K562 (cell line): ENCODE data around the gene FAM117A. TPM values are rescaled to one million over a fixed set of nuclear protein-coding genes. Genes with fewer than 3 reads are reported as not detected.

Experiments used
- ATAC-seq: fragments of 200-7000 bp; cut with Tn5 transposase; 3 replicates; pipeline ENCODE4 v1.9.1; 2020; ENCODE audit warnings: moderate library complexity
- BruUV-seq: library from RNA; stranded (reverse); fragments of 400-500 nt; replicated peaks from 2 replicates; lab custom pipeline; 2021; lab: Mats Ljungman, UMichigan
- CTCF ChIA-PET: fragments of 300-600 bp; formaldehyde crosslinking; extraction: SDS; loops from one replicate; lab custom pipeline; 2021; ENCODE audit warnings: low intra/inter-chr PET ratio; lab: Yijun Ruan, JAX
- POLR2A ChIA-PET: fragments of 300-600, 350-650 bp; sonication (Branson Sonifier 250); formaldehyde crosslinking; extraction: SDS; loops from one replicate; lab custom pipeline; 2021; ENCODE audit warnings: antibody characterized with exemption, inconsistent platforms; lab: Yijun Ruan, JAX
- DNase-seq, 4 experiments: peaks; one replicate each; pipeline versions ENCODE4 v3.0.0 to v3.0.0-alpha.2; 2011 to 2018; ENCODE audit warnings: low spot score in 3 of 4, mixed read lengths in 3 of 4; ENCODE audit errors: extremely low read depth in 1 of 4
- FAIRE-seq: peaks from 2 replicates; lab custom pipeline; 2011; peaks lifted over from hg19 to GRCh38; lab: Jason Lieb, UNC
- H2AFZ ChIP-seq: 2 replicates; pipeline ENCODE4 v1.6.0; 2011; ENCODE audit warnings: low read depth, low read length, control low read depth, inconsistent platforms
- H3K27ac ChIP-seq: fragments of 200-600 bp; 3 replicates; pipeline ENCODE4 v1.8.0; 2011; ENCODE audit warnings: low read depth, mild to moderate bottlenecking, control low read depth, inconsistent platforms, low read length, moderate library complexity, mixed read lengths; ENCODE audit errors: extremely low read depth
- H3K27me3 ChIP-seq, 2 experiments: fragments of 300-600 bp in 1 of 2; 2 replicates in 1 of 2; 3 replicates in 1 of 2; pipeline versions ENCODE4 v1.6.0 to v1.8.0; 2011; ENCODE audit warnings: inconsistent platforms in 2 of 2, low read length in 2 of 2, mild to moderate bottlenecking in 1 of 2, mixed read lengths in 1 of 2, moderate library complexity in 1 of 2; ENCODE audit not compliant: control insufficient read depth in 2 of 2, insufficient read depth in 2 of 2
- H3K36me3 ChIP-seq: fragments of 300-600 bp; 3 replicates; pipeline ENCODE4 v1.8.0; 2011; ENCODE audit warnings: mild to moderate bottlenecking, low read length, inconsistent platforms; ENCODE audit not compliant: control insufficient read depth, insufficient read depth
- H3K4me1 ChIP-seq, 2 experiments: fragments of 200-600 bp in 1 of 2; replicated peaks in 1 of 2; 2 replicates in 1 of 2; 3 replicates in 1 of 2; pipeline versions ENCODE4 v1.5.1 to v1.8.0; 2011; ENCODE audit warnings: inconsistent platforms in 2 of 2, low read length in 2 of 2, mild to moderate bottlenecking in 1 of 2, mixed read lengths in 1 of 2, moderate library complexity in 1 of 2; ENCODE audit not compliant: control insufficient read depth in 2 of 2, insufficient read depth in 2 of 2
- H3K4me2 ChIP-seq: 2 replicates; pipeline ENCODE4 v1.6.1; 2011; ENCODE audit warnings: low read length, control low read depth, inconsistent platforms, mixed read lengths; ENCODE audit not compliant: insufficient read depth
- H3K4me3 ChIP-seq: fragments of 200-600 bp; sonication (generic), shearing (Covaris generic); 2 replicates; pipeline ENCODE4 v1.5.1; 2016; ENCODE audit warnings: control low read depth, inconsistent platforms
- H3K79me2 ChIP-seq: fragments of 200-600 bp; 3 replicates; pipeline ENCODE4 v1.8.0; 2011; ENCODE audit warnings: low read length, inconsistent platforms; ENCODE audit not compliant: control insufficient read depth, insufficient read depth
- H3K9ac ChIP-seq, 2 experiments: 2 replicates each; pipeline versions ENCODE4 v1.6.0 to v1.6.1; 2011; ENCODE audit warnings: low read depth in 2 of 2, low read length in 2 of 2, control low read depth in 1 of 2, inconsistent platforms in 1 of 2, mild to moderate bottlenecking in 1 of 2, mixed read lengths in 1 of 2; ENCODE audit not compliant: insufficient read depth in 1 of 2
- H3K9me1 ChIP-seq: one replicate; pipeline ENCODE4 v1.6.0; 2011; ENCODE audit warnings: inconsistent platforms, mild to moderate bottlenecking, low read length, moderate library complexity; ENCODE audit not compliant: control insufficient read depth, insufficient read depth
- H3K9me3 ChIP-seq: replicated peaks from 2 replicates; pipeline ENCODE4 v1.5.1; 2011; ENCODE audit warnings: low read depth, low read length, inconsistent platforms; ENCODE audit not compliant: control insufficient read depth, insufficient read depth
- H4K20me1 ChIP-seq: replicated peaks from 2 replicates; pipeline ENCODE4 v1.6.1; 2011; ENCODE audit warnings: low read length, inconsistent platforms, mixed read lengths; ENCODE audit not compliant: control insufficient read depth, insufficient read depth
- CEBPB ChIP-seq: fragments of 450-650 bp; IDR thresholded peaks from 2 replicates; pipeline ENCODE4 v1.6.1; 2016; ENCODE audit warnings: missing genetic modification characterization, missing compliant biosample characterization
- CEBPG ChIP-seq, 3 experiments: fragments of 200-800 bp in 1 of 3; sonication (Bioruptor generic) in 1 of 3; sonication (generic) in 1 of 3; formaldehyde crosslinking in 1 of 3; IDR thresholded peaks in 2 of 3; conservative IDR thresholded peaks in 1 of 3; 2 replicates each; pipeline versions ENCODE4 v1.6.1 to v1.8.0; 2016 to 2022; ENCODE audit warnings: missing compliant biosample characterization in 2 of 3, missing genetic modification characterization in 2 of 3, mild to moderate bottlenecking in 1 of 3, missing genetic modification reagents in 1 of 3
- DPF2 ChIP-seq: fragments of 450-650 bp; IDR thresholded peaks from 2 replicates; pipeline ENCODE4 v1.6.1; 2016
- ELF2 ChIP-seq: fragments of 250-450 bp; sonication (Bioruptor Pico); IDR thresholded peaks from 2 replicates; pipeline ENCODE4 v1.5.0; 2021; ENCODE audit warnings: mild to moderate bottlenecking
- EWSR1 ChIP-seq: fragments of 450-650 bp; IDR thresholded peaks from 2 replicates; pipeline ENCODE4 v1.6.1; 2018; ENCODE audit warnings: borderline replicate concordance, mild to moderate bottlenecking, low read depth, moderate library complexity; ENCODE audit not compliant: partially characterized antibody
- FOXP1 ChIP-seq: sonication (generic); formaldehyde crosslinking; IDR thresholded peaks from 2 replicates; pipeline ENCODE4 v1.8.0; 2022; ENCODE audit warnings: mild to moderate bottlenecking, missing genetic modification reagents
- L3MBTL2 ChIP-seq: fragments of 450-650 bp; IDR thresholded peaks from 2 replicates; pipeline ENCODE4 v1.6.1; 2016; ENCODE audit warnings: mild to moderate bottlenecking, moderate library complexity
- MCM3 ChIP-seq: fragments of 450-650 bp; IDR thresholded peaks from 2 replicates; pipeline ENCODE4 v1.6.1; 2016
- MEF2A ChIP-seq: IDR thresholded peaks from 2 replicates; pipeline ENCODE4 v1.6.1; 2011; ENCODE audit warnings: low read depth, mild to moderate bottlenecking, low read length, moderate library complexity; ENCODE audit not compliant: control insufficient read depth
- OTX1 ChIP-seq: fragments of 450-650 bp; formaldehyde crosslinking; IDR thresholded peaks from 2 replicates; pipeline ENCODE4 v1.4.0; 2022; ENCODE audit warnings: mild to moderate bottlenecking
- PCBP1 ChIP-seq: fragments of 200-400 bp; formaldehyde crosslinking; IDR thresholded peaks from 2 replicates; pipeline ENCODE4 v1.6.1; 2018; ENCODE audit warnings: mild to moderate bottlenecking, low read depth, low read length; ENCODE audit not compliant: poor library complexity, severe bottlenecking
- SIN3B ChIP-seq: fragments of 450-650 bp; IDR thresholded peaks from 2 replicates; pipeline ENCODE4 v1.6.1; 2017; ENCODE audit warnings: low read depth, mild to moderate bottlenecking, moderate library complexity
- SPI1 ChIP-seq: IDR thresholded peaks from 2 replicates; pipeline ENCODE4 v1.6.1; 2011; ENCODE audit warnings: low read depth, low read length, control low read depth, borderline replicate concordance
- WHSC1 ChIP-seq: IDR thresholded peaks from one replicate; pipeline ENCODE4 v1.6.1; 2012; ENCODE audit warnings: low read length, control low read depth, inconsistent platforms
- ZNF445 ChIP-seq: fragments of 250-450 bp; sonication (Bioruptor Pico); IDR thresholded peaks from 2 replicates; pipeline ENCODE4 v1.4.0; 2020; ENCODE audit warnings: low read depth, mild to moderate bottlenecking, moderate library complexity
- ZNF695 ChIP-seq: fragments of 450-650 bp; formaldehyde crosslinking; IDR thresholded peaks from 2 replicates; pipeline ENCODE4 v1.4.0; 2020; ENCODE audit warnings: mild to moderate bottlenecking, moderate library complexity
- WGBS: fragments of 100-300 bp; shearing (Covaris generic); methylation state at CpG from one replicate; pipeline ENCODE4 v1.1.6; 2016; ENCODE audit warnings: low coverage, mixed read lengths; ENCODE audit not compliant: insufficient coverage; ENCODE audit errors: missing lambda C conversion rate; 5-methylcytosine and 5-hydroxymethylcytosine counted together
- in situ Hi-C: fragments of 300-500 bp; cut with MboI; formaldehyde crosslinking; loops from 4 replicates; pipeline ENCODE4 v1.15.0; 2018; ENCODE audit warnings: inconsistent platforms, mixed read lengths
- intact Hi-C: fragments of 100-400 bp; cut with micrococcal nuclease; formaldehyde crosslinking; loops from 2 replicates; pipeline ENCODE4 v1.14.2; 2022
- polyA plus RNA-seq, 8 experiments: library from polyadenylated mRNA; depleted of rRNA in 4 of 8; stranded (reverse) in 5 of 8; unstranded in 3 of 8; fragments of >200 nt; fragmentation: Nextera tagmentation in 2 of 8; fragmentation: Illumina TruSeq in 1 of 8; extraction: Ambion mirVana in 2 of 8; extraction: Trizol in 1 of 8; gene quantifications; 2 replicates each; pipeline versions ENCODE4 v1.2.1 to v1.2.3, GENCODE V29; 2011 to 2014; ENCODE audit warnings: inconsistent platforms in 1 of 8, missing spikeins in 1 of 8
- total RNA-seq, 7 experiments: library from RNA; depleted of rRNA in 6 of 7; stranded (reverse); fragments of >200 nt in 6 of 7; fragmentation: Illumina TruSeq in 2 of 7; extraction: Trizol in 2 of 7; gene quantifications; 2 replicates each; pipeline versions ENCODE4 v1.2.1 to v1.2.3, GENCODE V29; 2011 to 2021; ENCODE audit warnings: low replicate concordance in 1 of 7
- TF ChIP-seq, protein P1 (sequence below), 2 experiments: fragments of 200-800 bp in 1 of 2; sonication (Bioruptor generic) in 1 of 2; sonication (generic) in 1 of 2; formaldehyde crosslinking in 1 of 2; IDR thresholded peaks in 1 of 2; conservative IDR thresholded peaks in 1 of 2; 2 replicates each; pipeline versions ENCODE4 v1.5.0 to v1.6.1; 2016 to 2020; ENCODE audit warnings: missing compliant biosample characterization in 1 of 2, missing genetic modification characterization in 1 of 2, missing genetic modification reagents in 1 of 2
- TF ChIP-seq, protein P2 (sequence below): fragments of 450-650 bp; formaldehyde crosslinking; IDR thresholded peaks from 2 replicates; pipeline ENCODE4 v1.4.0; 2020; ENCODE audit warnings: mild to moderate bottlenecking, moderate library complexity

The FAM117A gene
- total and polyA plus RNA-seq, 9 of the 15 experiments (the other 6 are each of a cell fraction or from before 2014, with no cell fraction given) = 3.1 to 79.7 (median 36.6) TPM

DNA sequence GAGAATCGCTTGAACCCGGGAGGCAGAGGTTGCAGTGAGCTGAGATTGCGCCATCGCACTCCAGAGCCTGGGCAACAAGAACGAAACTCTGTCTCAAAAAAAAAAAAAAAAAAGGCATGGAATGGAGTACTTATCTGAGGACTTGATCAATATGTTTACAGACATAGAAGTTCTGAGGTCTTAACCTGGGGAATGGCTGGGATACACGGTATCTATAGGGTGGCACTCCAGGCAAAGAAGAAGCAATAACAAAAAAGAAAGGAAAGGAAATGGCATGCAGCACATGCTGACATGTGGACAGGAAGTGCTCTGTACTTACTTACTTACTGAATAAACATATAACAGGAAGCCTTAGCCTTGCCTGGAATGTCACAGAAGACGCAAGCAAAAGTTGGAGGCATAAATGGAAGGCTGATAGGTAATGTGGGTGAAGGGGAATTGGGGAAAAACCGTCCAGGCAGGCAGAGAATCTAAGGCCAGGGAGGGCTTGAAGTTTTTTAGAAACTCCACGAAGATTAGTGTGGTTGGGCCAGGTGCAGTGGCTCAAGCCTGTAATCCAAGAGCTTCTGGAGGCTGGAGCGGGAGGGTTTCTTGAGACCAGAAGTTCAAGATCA lies 75.9 kb downstream of the FAM117A start:
- ChIA-PET POLR2A (interaction anchor here (1.0 to 2.0 kb wide), 4 partner anchors 8 to 18 kb away, joined by 3 to 6 read pairs (median 4); no protein-coding TSS in a partner anchor), CTCF (interaction anchor here (0.9 kb wide), 1 partner anchor 111 kb away, joined by 3 read pairs; no protein-coding TSS in a partner anchor)
- peaks cover 4 to 5% of the 10 kb centered on the region in 2 experiments; a peak in 1 of 5 replicates for H3K4me1 ChIP-seq
- H4K20me1 ChIP-seq = no peaks in the 10 kb centered on the region
- no peak overlapping the region for H3K27ac ChIP-seq
- no peak overlapping the region; the same call in 1 of the 2 replicates for H3K4me2 ChIP-seq
- H2AFZ ChIP-seq = peak overlapping the region; percentile 80
- H3K9ac ChIP-seq = no peak overlapping the region
- H3K36me3 ChIP-seq = no peaks in the 10 kb centered on the region
- no peaks in the 10 kb centered on the region for H3K9me1 ChIP-seq
- no peaks in the 10 kb centered on the region for H3K9me3 ChIP-seq
- in situ Hi-C loops (no loop called here), intact Hi-C loops (no loop called here)
- no peak for DNase-seq
- H3K79me2 ChIP-seq = no peaks in the 10 kb centered on the region
- ATAC-seq = peak; percentile 23; the same call in 1 of the 3 replicates
- no peak overlapping the region for H3K4me3 ChIP-seq
- peaks cover 0 to 10% of the 10 kb centered on the region in 2 experiments; a peak in 3 of 5 replicates for H3K27me3 ChIP-seq
- no peak for FAIRE-seq
- WGBS = 41% methylated on average over 7 of the region's 10 CpGs
- no TSS peak for BruUV-seq
- no peak for TF ChIP-seq FOXP1 (CRISPR knock-in tag)
- no peak for TF ChIP-seq PCBP1
- TF ChIP-seq WHSC1 = no peak
- no peak for TF ChIP-seq MEF2A
- TF ChIP-seq, protein P1, sequence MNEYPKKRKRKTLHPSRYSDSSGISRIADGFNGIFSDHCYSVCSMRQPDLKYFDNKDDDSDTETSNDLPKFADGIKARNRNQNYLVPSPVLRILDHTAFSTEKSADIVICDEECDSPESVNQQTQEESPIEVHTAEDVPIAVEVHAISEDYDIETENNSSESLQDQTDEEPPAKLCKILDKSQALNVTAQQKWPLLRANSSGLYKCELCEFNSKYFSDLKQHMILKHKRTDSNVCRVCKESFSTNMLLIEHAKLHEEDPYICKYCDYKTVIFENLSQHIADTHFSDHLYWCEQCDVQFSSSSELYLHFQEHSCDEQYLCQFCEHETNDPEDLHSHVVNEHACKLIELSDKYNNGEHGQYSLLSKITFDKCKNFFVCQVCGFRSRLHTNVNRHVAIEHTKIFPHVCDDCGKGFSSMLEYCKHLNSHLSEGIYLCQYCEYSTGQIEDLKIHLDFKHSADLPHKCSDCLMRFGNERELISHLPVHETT (CRISPR knock-in tag; conservative IDR thresholded peaks at IDR 0.05 in 1 of 2, IDR thresholded peaks at IDR 0.05 in 1 of 2) = no peak
- 0 out of 2 replicates have a peak, but pooled peaks have one; percentile 1 for TF ChIP-seq SPI1
- no peak for TF ChIP-seq ZNF695 (CRISPR knock-in tag)
- peak; percentile 20; the same call in 1 of the 2 replicates for TF ChIP-seq CEBPG (CRISPR knock-in tag; IDR thresholded peaks at IDR 0.05)
- TF ChIP-seq CEBPG (tag; conservative IDR thresholded peaks at IDR 0.05 in 1 of 2, IDR thresholded peaks at IDR 0.05 in 1 of 2) = peak; percentile 57 to 70
- TF ChIP-seq ELF2 = no peak
- peak; percentile 90 for TF ChIP-seq CEBPB (tag)
- no peak for TF ChIP-seq EWSR1
- no peak for TF ChIP-seq SIN3B
- no peak for TF ChIP-seq MCM3
- no peak for TF ChIP-seq OTX1 (CRISPR knock-in tag)
- no peak for TF ChIP-seq DPF2
- TF ChIP-seq, protein P2, sequence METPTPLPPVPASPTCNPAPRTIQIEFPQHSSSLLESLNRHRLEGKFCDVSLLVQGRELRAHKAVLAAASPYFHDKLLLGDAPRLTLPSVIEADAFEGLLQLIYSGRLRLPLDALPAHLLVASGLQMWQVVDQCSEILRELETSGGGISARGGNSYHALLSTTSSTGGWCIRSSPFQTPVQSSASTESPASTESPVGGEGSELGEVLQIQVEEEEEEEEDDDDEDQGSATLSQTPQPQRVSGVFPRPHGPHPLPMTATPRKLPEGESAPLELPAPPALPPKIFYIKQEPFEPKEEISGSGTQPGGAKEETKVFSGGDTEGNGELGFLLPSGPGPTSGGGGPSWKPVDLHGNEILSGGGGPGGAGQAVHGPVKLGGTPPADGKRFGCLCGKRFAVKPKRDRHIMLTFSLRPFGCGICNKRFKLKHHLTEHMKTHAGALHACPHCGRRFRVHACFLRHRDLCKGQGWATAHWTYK = 0 out of 2 replicates have a peak, but pooled peaks have one; percentile 33
- TF ChIP-seq ZNF445 (CRISPR knock-in tag) = no peak
- TF ChIP-seq L3MBTL2 = peak; percentile 77
